ENCODE data around the gene PDE8B. TPM values are rescaled to one million over a fixed set of nuclear protein-coding genes. Genes with fewer than 3 reads are reported as not detected.

Gene PDE8B, protein sequence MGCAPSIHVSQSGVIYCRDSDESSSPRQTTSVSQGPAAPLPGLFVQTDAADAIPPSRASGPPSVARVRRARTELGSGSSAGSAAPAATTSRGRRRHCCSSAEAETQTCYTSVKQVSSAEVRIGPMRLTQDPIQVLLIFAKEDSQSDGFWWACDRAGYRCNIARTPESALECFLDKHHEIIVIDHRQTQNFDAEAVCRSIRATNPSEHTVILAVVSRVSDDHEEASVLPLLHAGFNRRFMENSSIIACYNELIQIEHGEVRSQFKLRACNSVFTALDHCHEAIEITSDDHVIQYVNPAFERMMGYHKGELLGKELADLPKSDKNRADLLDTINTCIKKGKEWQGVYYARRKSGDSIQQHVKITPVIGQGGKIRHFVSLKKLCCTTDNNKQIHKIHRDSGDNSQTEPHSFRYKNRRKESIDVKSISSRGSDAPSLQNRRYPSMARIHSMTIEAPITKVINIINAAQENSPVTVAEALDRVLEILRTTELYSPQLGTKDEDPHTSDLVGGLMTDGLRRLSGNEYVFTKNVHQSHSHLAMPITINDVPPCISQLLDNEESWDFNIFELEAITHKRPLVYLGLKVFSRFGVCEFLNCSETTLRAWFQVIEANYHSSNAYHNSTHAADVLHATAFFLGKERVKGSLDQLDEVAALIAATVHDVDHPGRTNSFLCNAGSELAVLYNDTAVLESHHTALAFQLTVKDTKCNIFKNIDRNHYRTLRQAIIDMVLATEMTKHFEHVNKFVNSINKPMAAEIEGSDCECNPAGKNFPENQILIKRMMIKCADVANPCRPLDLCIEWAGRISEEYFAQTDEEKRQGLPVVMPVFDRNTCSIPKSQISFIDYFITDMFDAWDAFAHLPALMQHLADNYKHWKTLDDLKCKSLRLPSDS
- 8.9 TPM for total RNA-seq

DNA sequence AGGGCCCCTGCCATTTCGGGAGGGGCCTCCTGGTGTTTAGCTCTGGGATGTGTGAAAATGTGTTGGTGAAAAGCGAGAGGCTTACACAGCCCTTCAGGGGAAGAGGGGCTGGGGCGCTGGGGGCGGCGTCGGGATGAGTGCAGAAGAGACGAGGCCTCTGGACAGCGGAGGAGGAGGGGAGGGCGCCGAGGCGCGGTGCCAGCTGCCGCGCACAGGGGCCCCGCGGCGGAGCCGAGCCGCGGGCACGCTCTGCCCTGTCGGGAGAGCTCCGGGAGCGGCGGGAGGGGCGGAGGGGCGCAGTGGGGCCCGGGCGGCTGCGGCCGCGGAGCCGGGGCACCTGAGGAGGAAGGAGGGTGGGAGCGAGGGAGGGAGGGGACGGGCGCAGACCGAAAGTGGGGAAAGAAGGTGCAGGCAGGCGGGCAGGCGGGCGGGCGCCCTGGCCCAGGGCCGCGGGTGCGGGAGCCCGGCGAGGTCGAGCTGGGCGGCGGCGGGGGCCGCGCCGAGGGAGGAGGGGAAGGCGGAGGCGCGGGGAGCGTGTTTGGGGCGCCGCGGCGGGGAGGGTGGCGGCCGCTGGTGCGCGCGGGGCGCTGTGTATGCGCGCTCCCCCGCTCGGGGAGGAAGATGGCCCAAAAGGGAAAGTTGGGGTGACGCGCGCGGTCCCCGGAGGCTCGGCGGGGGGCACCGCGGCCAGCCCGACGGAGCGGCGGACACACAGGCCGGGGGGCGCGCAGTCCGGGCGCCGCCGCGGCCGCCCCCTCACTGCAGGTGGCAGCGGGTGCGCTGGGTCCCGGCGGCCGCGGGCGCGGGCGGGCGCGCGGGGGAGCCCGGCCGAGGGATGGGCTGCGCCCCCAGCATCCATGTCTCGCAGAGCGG is at the start of gene PDE8B:
Gene PDE8B, plus strand, starts transcription at position 590 of the 873 bp plus-strand sequence. Its CDS starts 246 bp downstream, at position 836.
- peak; percentile 45 for DNase-seq

DNA sequence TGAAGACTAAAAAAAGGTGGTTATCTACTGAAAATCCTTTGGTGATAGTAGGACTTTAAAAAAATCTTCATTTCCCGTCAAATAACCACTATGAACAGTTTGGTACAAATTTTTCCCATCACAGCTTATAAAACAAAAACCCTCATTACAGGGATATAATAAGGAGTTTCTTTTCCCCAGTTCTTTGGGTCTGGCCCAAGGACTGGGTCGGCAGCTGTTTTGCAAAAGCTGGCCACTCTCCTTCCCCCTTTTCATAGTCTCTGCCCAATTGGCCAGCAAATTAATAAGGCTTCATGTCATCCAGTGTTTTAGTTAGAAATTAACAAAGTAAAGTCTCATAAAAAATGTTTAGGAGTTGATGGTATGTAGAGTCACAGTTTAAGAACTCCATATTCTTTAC is 47.0 kb upstream of the PDE8B start:
- DNase-seq: no peak

DNA sequence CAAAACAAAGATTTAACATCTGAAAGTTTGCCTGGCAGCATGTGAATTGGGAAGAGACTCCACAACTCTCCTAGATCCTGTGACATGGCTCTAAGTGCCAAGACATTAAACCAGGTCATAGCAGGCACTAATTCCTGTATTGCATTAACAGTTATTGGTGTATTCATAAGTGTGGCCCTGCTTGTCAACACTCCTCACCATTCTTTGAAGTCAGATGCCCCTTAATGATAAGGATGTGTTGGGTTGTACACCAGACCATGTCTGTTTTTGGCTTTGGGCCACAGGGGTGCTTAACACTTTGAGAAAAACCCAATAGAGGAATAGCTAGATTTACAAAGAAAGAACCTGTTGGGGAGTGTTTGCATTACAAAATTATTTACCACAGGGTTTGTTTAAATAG is 43.4 kb upstream of the PDE8B start:
- DNase-seq: no peak

DNA sequence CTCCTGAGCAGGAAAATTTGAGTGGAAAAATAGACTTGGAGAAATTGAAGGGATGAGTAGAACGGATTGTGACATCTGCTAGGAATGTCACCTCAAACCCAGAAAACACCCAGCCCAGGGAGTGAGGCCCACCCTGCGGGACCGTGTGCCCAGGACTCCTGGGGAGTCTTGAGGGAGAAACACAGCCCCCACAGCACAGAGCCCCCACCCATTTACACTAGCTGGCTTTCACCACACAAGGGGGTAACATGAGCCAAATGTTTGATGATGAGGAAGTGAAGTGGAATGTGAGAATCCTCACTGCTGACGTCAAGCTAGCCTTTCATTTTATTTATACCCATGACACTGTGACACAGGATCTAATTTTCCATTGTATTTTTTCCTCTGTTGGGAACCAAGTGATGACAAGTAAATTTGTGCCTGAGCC is 42.8 kb upstream of the PDE8B start:
- peak; percentile 61 for DNase-seq

DNA sequence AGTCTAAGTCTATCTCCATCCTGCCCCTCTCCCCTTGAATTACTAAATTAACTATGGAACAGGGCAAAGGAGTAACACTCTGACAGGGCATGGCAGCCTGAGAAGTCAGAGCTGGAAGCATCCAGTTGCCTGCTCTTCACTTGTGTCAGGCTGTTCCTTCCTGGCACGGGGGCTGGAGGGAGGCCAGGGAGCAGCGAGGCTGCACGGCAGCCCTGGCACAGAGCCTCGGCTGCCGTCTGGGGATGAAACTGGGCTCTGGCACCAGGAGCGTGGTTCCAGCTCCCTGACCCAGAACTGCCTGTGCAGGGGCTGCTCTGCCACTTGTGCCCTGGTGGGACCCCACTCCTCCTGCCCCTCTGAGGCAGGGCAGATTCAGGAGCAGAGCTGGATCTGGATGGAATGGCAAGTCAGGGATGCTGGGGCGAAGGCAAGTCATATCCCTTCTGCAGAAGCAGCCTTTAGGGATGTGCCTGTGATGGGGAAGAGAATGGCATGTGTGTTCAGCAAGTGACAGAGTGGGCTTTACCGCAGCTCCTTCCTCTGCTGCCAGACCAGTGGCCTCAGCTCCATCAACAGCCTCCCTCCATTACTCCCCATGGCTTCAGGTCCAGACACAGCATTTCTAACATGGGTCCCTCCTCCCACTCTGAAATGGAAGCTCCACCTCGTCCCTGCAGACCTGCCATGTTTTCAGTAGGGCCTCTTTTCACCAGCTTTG is 42.2 kb upstream of the PDE8B start:
- DNase-seq: peak; percentile 68

DNA sequence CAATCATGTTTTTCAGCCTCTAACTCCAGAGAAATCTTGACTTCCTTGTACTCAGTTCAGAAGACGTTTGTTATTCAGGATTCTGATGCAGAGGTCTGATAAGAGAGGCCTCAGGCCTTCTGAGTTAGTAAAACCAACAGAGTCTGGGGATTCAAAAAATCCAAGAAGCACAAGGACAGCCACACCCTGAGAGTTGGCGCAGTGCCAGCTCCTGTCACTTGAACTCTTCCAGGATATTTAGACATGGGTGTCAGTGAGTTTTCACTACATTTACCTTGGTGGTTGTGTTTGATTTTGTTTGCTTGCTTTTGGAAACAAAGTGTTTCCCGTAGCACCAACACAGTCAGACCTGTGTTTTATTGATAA is 41.6 kb upstream of the PDE8B start:
- peak; percentile 59 for DNase-seq

DNA sequence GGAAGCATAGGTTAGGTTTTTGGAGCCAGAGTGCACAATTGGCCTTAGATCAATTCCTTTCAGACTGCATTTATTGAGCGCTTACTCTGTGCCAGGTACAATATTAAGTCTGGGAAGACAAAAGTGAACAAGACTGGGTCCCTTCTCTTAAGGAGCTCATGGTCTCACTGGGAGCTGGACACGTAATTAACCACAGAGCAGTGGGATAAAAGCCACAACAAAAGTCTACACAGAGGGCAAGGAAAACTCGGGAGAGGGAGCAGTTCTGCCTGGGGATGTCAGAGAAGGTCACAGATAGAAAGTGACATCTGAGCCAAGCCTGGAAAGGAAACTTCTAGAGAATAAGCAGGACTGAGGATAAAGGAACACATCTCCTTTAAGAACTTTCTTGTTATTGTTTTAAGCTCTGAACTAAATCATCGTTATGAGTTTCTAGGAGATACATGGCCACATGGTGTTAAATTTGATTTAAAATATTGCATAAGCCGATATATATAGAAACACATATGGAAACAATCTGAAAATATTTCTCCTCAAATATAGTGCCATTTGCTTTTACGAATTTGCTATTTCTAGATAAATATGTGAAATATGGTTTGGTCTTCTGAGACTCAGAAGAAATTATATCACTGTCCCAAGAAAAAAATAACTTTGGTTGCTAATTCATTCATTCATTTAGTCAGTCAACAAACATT is 40.1 kb upstream of the PDE8B start:
- DNase-seq: no peak

DNA sequence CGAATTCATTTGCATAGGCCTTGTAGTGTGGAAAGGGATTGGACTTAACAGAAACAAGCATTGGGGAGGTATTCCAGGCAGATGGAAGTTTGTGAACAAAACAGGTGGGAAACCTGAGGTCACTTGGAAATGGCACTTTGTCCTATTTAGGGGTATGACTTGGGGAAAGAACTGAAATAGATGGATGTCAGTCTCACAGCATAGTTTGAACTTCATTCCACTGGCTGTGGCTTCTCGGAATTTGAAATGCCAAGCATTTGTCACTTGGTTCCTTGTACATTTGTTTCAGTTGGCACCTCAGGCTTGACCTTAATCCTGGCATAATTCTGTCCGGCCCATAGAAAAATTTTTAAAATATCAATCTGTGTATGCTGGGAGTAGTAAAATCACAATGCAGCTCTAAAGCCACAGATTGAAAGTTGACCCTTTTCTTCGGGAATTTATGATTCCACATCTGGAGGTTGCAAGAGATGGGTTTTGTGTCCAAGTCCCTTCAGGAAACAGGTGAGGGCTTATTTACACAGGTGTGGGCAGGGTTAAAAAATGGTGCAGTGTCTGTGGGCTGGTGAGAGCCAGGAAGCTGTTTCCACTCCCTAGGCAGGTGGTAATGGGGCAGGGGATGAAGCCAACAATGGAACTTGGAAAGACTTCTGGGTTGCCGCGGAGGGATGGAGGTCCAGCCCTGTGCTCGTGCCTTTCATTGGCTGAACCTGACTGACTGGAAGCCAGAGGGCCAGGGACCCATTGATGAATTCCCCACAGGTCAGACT is 39.2 kb upstream of the PDE8B start:
- DNase-seq: no peak

DNA sequence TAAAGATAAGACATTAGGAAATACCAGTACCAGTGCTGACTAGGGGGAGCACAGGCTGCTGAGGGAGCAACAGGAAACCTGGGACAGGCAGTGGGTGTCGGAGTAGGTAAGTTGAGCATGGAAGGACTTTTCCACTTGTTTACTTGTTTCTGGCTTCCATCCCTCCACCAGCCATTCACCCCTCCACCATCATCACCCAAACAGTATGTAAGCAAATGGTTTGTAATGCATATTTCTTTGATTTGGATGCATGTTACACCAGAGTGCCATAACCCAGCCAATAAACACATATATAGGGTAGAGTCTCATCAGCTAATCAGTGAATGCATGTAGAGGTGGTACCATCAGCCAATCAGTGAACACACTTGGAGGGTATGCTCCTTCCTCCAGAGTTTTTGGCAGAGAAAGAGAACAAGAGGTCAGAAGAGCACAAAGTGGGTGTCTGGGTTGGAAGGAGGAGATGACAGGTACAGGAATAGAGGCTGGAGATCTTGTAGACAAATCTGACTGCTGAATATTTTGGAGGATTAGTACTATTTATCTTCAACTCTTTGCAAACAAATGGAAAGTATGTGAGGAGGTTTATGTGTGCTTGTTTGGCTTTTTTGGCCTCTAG is 37.7 kb upstream of the PDE8B start:
- DNase-seq: no peak

DNA sequence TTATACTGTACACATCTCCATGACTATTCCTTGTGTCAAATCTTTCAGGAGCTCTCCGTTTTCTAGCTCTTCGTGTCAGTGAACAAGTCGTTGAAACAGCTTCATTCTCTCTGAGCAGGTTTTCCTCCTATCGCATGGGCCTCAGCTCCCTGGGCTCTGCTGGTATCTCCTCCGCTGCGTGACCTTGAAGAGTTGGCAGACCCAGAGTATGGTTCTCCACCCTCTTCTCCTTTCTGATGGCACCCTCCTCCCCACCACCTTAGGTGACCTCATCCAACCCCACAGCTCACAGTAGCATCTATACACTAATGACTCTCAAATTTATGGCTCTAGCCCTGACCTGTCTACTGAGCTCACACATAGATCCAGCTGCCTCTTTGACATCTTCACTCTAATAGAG is 36.0 kb upstream of the PDE8B start:
- DNase-seq: no peak

DNA sequence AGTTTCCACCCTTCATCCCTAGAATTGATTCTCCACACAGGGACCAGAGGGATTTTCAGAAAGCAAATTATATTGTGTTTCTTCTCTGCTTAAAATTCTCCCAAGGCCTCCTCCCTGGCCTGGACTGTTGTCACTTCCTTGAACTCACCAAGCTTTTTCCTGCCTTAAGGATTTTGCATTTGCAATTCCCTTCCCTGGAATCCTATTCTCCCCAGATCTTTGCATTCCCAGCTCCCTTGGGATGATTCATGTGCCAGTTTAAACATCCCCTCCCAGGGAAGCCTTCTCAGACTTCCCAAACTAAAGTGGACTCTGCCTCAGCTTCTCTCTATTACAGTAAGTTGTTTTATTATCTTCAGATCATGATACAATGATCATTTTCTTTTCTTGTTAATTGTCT is 35.2 kb upstream of the PDE8B start:
- DNase-seq: no peak

DNA sequence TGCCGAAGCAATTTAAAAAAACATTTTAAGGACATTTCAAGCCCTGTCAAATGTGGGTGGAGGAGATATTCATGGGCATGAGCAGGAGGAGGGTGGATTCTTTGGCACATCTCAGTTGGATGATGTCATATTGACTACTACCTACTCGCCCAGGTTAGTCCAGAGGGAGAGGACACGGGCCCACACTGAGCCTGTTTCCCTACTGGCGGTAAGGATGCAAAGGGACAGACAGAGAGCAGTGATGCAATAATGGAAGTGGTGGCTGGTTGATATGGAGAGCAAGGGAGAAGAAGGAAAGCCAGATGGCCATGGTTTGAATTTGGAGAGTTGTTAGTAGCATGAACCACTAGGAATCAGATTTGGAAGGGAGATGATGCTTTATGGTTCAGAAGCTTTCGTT is 34.1 kb upstream of the PDE8B start:
- DNase-seq: no peak

DNA sequence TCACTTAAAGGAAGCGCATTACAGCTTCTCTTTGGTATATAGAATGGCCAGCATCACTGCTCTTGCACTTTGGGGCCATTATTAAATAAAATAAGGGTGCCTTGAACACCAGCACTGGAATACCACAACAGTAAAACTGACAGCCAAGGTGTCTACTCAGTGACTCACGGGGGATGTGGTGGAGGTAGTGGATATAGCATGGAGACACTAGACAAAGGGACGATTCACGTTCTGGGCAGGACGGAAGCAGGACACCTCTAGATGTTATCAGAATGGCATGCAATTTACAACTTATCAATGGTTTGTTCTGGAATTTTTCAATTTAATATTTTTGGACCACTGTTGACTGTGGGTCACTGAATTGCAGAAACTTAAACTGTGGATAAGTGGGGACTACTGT is 32.9 kb upstream of the PDE8B start:
- DNase-seq: no peak

DNA sequence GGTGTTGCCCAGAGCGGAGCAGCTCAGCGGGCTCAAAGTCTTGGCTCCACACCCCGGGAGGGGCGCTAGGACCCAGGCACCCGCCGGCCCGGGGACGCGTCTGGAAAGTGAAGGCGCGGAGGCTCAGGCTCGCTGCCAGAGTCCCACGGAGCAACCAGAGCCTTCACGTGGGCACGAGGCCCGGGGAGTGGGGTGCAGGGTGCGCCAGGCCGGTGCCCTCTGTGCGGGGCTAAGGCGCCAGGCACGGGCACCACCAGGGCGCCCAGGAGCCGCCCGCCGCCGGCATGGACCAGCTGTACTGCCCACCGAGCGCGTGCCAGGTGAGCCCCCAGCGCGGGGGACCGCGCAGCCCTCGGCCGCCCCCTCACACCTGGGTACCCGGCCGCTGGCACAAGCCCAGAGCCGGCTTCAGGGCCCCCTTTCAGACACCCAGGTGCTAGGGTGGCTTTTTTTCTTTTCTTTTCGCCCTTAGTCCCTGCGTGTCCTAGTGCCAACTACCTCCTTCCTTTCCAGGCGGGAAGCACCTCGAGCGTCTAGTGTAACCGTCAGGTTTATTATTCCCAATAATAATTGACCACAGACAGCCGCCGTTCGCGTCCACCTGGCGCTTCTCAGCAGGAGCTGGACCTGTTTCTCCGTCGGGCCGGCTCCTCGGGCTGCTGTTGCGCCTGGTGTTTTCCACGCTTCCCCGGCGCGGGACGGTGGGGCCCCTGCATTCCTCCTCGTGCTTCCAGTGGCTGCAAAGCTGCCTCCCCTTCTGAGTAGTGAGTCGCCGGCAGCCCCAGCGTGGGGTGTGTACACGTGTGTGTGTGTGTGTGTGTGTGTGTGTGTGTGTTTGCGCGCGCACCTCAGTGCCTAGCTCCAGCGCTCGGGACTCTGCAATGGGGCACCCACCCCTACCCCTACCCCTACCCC is 30.1 kb upstream of the PDE8B start:
- DNase-seq: peak; percentile 29

DNA sequence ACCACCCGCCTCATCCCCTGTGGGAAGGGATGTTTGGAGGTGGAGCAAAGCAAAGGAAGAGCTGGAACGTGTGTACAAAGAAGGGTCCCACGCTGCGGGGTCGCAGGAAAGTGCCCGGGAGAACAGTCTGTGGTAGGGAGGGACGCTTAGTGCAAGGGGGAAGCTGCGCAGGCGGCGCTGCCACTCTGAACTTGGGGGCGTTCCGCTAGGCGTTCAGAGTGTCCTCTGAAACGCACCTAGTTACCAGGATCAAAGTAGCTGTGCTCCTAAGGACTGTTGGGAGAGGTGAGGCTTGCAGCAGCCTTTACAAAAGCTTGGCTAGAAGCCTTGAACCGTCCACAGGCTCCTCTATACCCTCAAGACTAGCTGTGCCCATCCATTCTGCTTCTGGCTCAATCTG is 29.3 kb upstream of the PDE8B start:
- no peak for DNase-seq

DNA sequence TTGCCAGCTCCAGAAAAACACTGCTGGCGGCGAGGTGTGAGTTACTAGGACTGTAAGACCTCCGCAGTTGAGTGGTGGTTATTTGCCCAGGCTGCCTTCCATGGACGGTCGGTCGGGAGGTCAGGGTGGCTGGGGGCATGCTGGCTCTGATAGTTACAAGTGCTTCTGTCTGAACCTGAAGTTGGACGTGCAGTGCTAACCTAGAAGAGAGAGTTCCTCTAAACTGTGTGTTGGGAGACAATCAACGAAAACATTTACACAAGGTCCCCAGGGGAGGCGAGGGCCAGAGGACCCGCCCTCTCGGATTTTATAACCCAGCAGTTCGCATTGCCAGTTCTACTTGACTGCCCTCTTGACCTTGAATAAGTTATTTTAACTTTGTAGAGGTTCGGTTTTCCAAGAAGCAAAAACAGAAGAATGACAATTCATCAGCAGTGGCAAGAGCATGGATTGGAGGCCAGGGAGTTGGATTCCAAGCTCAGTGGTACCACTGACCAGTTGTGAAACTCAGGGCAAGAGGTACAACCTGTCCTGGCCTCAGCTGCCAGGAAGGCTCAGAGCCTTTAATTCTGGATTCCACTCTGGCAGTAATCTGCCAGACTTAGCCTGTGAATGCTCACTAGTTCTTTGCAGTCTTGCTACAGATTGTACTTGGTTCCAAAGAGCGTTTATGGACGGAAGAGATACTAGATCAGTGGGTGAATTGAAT is 28.7 kb upstream of the PDE8B start:
- no peak for DNase-seq

DNA sequence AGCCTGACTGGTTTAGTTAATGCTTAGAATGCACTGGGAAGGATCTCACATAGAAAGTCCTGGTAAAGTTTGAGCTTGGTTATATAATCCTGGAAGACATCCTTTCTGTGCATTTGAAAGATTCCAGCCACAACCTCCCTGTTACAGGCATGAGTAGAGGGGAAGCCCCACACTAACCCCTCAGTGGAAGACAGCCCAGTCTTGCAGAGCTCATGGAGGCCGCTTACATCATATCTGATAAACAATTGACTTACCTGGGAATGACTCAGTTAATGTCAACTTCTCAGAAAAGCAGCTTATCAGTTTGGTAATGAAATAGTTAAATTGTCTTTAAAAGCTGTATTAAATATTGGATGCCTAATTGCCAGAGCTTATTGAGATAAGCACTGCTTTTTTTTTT is 28.1 kb upstream of the PDE8B start:
- DNase-seq: no peak

All from tongue (tissue), 2 donors.